ENCODE results near the gene GSTA2. TPM values are rescaled to one million over a fixed set of nuclear protein-coding genes. Genes with fewer than 3 reads are reported as not detected.
A peak's percentile ranks its signal among the peaks of the same experiment; 100 is the strongest.

GSTA2 gene
- total and polyA plus RNA-seq, 2 of the 13 experiments (the other 11 are each of a cell fraction or from before 2014, with no cell fraction given), result 0.75 to 13.7 TPM

DNA sequence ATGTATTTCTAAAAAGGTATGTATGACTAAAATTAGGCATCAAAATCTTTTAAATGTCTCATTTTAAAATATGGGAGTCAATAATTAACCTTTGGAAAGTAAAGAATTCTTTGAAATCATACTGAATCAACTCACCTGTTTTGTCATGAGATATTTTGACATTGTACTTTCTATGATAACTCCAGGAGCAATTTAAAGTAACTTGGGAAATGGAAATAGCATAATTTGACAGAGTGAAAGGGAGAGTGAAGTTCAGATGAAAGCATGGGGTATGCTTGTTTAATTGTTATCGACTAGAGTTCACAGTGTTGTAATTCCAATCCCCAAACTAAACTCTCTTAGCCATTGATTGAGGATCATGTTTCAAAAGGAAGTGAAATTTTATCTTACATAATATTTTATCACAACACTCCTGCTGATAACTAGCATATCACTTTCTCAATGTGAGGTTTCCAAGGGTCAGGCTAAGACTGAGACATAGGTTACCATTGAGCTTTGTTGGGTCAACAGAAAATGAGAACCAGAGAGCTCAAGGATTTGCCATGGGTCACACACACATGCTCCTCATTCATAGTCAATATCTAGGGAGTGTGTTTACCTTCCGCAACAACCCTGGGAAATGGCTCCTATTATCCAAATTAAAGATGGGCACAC is 38.0 kb upstream of the GSTA2 start (continued):
- TF ChIP-seq IRF2 (CRISPR knock-in tag; IDR thresholded peaks at IDR 0.05) (no peak), HNRNPL (IDR thresholded peaks at IDR 0.05; ENCODE audit: low read depth, low read length) (no peak), ZNF501 (CRISPR knock-in tag; IDR thresholded peaks at IDR 0.05) (no peak), GZF1 (CRISPR knock-in tag; IDR thresholded peaks at IDR 0.05) (no peak), SOX13 (IDR thresholded peaks at IDR 0.05) (no peak), SOX13 (CRISPR knock-in tag; conservative IDR thresholded peaks at IDR 0.05 in 1 of 2, IDR thresholded peaks at IDR 0.05 in 1 of 2) (peak in 1 of 2 experiments; percentile 69; a peak in 1 of 4 replicates), NPAS2 (CRISPR knock-in tag; IDR thresholded peaks at IDR 0.05; ENCODE audit: borderline replicate concordance) (no peak), ZNF30 (CRISPR knock-in tag; IDR thresholded peaks at IDR 0.05) (no peak), ZNF629 (CRISPR knock-in tag; conservative IDR thresholded peaks at IDR 0.05) (peak; percentile 81), PHF8 (CRISPR knock-in tag; IDR thresholded peaks at IDR 0.05) (no peak)
- TF ChIP-seq, protein P1, sequence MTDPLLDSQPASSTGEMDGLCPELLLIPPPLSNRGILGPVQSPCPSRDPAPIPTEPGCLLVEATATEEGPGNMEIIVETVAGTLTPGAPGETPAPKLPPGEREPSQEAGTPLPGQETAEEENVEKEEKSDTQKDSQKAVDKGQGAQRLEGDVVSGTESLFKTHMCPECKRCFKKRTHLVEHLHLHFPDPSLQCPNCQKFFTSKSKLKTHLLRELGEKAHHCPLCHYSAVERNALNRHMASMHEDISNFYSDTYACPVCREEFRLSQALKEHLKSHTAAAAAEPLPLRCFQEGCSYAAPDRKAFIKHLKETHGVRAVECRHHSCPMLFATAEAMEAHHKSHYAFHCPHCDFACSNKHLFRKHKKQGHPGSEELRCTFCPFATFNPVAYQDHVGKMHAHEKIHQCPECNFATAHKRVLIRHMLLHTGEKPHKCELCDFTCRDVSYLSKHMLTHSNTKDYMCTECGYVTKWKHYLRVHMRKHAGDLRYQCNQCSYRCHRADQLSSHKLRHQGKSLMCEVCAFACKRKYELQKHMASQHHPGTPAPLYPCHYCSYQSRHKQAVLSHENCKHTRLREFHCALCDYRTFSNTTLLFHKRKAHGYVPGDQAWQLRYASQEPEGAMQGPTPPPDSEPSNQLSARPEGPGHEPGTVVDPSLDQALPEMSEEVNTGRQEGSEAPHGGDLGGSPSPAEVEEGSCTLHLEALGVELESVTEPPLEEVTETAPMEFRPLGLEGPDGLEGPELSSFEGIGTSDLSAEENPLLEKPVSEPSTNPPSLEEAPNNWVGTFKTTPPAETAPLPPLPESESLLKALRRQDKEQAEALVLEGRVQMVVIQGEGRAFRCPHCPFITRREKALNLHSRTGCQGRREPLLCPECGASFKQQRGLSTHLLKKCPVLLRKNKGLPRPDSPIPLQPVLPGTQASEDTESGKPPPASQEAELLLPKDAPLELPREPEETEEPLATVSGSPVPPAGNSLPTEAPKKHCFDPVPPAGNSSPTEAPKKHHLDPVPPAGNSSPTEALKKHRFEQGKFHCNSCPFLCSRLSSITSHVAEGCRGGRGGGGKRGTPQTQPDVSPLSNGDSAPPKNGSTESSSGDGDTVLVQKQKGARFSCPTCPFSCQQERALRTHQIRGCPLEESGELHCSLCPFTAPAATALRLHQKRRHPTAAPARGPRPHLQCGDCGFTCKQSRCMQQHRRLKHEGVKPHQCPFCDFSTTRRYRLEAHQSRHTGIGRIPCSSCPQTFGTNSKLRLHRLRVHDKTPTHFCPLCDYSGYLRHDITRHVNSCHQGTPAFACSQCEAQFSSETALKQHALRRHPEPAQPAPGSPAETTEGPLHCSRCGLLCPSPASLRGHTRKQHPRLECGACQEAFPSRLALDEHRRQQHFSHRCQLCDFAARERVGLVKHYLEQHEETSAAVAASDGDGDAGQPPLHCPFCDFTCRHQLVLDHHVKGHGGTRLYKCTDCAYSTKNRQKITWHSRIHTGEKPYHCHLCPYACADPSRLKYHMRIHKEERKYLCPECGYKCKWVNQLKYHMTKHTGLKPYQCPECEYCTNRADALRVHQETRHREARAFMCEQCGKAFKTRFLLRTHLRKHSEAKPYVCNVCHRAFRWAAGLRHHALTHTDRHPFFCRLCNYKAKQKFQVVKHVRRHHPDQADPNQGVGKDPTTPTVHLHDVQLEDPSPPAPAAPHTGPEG (CRISPR knock-in tag; IDR thresholded peaks at IDR 0.05), result 0 out of 2 replicates have a peak, but pooled peaks have one; percentile 31
- TF ChIP-seq, protein P2, sequence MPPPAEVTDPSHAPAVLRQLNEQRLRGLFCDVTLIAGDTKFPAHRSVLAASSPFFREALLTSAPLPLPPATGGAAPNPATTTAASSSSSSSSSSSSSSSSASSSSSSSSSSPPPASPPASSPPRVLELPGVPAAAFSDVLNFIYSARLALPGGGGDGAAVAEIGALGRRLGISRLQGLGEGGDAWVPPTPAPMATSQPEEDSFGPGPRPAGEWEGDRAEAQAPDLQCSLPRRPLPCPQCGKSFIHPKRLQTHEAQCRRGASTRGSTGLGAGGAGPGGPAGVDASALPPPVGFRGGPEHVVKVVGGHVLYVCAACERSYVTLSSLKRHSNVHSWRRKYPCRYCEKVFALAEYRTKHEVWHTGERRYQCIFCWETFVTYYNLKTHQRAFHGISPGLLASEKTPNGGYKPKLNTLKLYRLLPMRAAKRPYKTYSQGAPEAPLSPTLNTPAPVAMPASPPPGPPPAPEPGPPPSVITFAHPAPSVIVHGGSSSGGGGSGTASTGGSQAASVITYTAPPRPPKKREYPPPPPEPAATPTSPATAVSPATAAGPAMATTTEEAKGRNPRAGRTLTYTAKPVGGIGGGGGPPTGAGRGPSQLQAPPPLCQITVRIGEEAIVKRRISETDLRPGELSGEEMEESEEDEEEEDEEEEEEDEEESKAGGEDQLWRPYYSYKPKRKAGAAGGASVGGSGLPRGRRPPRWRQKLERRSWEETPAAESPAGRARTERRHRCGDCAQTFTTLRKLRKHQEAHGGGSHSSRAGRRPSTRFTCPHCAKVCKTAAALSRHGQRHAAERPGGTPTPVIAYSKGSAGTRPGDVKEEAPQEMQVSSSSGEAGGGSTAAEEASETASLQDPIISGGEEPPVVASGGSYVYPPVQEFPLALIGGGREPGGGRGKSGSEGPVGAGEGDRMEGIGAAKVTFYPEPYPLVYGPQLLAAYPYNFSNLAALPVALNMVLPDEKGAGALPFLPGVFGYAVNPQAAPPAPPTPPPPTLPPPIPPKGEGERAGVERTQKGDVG (CRISPR knock-in tag; IDR thresholded peaks at IDR 0.05; ENCODE audit: borderline replicate concordance), result no peak
- TF ChIP-seq, protein P3, sequence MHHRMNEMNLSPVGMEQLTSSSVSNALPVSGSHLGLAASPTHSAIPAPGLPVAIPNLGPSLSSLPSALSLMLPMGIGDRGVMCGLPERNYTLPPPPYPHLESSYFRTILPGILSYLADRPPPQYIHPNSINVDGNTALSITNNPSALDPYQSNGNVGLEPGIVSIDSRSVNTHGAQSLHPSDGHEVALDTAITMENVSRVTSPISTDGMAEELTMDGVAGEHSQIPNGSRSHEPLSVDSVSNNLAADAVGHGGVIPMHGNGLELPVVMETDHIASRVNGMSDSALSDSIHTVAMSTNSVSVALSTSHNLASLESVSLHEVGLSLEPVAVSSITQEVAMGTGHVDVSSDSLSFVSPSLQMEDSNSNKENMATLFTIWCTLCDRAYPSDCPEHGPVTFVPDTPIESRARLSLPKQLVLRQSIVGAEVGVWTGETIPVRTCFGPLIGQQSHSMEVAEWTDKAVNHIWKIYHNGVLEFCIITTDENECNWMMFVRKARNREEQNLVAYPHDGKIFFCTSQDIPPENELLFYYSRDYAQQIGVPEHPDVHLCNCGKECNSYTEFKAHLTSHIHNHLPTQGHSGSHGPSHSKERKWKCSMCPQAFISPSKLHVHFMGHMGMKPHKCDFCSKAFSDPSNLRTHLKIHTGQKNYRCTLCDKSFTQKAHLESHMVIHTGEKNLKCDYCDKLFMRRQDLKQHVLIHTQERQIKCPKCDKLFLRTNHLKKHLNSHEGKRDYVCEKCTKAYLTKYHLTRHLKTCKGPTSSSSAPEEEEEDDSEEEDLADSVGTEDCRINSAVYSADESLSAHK (CRISPR knock-in tag; IDR thresholded peaks at IDR 0.05; ENCODE audit: borderline replicate concordance), result no peak
